ENCODE results near the gene LGI4.

LGI4 gene

DNA sequence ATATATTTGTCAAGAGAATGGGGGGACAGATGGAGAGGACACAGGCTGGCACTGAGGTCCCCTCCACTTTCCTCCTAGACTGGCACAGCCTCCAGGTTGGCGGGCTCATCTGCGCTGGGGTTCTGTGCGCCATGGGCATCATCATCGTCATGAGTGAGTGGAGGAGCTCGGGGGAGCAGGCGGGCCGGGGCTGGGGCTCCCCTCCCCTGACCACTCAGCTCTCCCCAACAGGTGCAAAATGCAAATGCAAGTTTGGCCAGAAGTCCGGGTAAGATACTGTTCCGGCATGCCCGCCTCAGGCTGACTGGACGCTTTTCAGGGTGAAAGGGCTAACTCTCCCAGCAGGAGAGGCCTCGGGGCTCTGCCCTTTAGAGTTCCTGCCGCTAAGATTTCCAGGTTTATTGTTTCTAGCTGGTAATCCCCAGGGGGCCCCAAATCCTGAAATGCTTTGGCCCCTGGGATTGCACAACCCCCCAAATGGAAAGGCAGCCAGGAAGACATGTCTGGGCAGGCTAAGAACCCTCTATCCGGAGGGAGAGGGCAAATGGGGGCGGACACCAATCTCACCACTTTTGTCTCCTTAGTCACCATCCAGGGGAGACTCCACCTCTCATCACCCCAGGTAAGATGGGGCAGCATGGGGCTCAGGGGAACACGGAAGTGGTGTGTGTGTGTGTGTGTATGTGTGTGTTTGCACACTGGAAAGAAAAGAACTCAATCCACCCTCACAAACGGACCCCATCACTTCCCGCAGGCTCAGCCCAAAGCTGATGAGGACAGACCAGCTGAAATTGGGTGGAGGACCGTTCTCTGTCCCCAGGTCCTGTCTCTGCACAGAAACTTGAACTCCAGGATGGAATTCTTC lies 11.9 kb downstream of the LGI4 start:
- DNase-seq = no peak

DNA sequence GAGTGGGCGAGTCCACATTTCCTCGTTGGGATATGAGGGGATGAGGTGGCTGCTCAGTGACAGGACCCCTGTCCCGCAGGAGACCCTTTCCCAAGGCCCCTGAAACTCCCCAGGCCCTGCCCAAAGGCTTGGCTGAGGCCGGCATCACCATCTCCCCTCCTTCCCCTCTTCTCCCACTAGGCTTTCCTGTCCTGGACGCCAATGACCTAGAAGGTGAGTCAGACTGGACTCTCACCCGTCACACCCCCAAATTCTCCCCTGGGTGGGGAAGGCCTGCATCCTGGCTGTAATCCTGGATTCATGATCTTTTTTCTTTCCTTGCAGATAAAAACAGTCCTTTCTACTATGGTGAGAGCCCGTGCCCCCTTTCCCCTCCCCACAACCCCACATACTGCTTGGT lies 14.0 kb downstream of the LGI4 start:
- no peak for DNase-seq

DNA sequence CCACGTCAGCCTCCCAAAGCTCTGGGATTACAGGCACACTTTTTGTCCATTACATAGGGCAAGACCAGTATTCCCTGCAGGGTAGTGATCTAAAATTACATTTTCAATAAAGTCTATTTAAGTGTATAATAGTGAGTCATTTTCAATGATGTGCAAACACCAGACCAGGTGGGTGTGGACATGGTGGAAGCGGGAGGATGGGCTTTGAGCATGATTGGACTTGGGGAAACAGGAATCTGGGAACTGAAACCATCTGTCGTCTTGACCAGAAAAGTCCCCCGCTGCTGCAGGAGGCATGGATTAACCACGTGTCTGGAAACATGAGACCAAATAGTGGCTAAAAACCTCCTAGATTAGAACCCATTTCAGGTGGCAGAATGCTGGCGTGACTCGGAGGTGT lies 14.4 kb downstream of the LGI4 start:
- DNase-seq = no peak

DNA sequence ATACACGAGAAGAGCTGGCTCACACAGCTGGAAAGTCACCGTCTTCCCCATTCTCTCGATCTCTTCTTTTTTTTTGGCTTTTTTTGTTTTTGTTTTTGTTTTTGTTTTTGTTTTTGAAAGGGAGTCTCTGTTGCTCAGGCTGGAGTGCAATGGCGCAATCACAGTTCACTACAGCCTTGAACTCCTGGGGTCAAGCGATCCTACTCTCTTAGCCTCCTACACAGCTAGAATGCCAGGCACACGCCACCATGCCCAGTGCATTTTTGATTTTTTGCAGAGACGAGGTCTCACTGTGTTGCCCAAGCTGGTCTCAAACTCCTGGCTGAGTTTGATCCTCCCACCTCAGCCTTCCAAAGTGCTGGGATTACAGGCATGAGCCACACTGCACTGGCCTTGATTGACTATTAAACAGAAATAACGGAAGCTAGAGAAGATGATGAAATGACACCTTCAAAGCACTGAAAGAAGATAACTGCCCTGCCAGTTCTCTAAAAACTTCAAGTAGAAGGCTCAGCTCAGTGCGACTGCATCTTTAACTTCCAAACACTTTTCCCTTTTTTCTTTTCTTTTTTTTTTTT lies 15.2 kb downstream of the LGI4 start:
- no peak for DNase-seq

DNA sequence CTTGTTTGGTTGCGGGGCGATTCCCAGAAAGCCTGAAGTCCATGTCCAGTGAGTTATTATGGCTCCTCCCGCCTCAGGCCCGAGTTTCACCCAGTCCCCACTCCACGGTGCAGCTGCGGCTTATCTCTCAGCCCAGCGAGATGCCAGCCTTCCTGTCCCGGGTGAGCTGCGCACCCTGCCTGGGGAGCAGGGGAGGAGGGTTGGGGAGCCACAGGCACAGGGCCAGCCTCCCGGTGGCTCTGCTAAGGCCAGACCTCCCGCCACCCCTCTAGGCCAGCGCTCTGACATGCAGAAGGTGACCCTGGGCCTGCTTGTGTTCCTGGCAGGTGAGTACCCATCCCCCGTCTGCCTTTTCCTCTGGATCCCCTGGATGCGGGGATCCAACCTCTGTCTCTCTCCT lies 15.8 kb downstream of the LGI4 start:
- no peak for DNase-seq

DNA sequence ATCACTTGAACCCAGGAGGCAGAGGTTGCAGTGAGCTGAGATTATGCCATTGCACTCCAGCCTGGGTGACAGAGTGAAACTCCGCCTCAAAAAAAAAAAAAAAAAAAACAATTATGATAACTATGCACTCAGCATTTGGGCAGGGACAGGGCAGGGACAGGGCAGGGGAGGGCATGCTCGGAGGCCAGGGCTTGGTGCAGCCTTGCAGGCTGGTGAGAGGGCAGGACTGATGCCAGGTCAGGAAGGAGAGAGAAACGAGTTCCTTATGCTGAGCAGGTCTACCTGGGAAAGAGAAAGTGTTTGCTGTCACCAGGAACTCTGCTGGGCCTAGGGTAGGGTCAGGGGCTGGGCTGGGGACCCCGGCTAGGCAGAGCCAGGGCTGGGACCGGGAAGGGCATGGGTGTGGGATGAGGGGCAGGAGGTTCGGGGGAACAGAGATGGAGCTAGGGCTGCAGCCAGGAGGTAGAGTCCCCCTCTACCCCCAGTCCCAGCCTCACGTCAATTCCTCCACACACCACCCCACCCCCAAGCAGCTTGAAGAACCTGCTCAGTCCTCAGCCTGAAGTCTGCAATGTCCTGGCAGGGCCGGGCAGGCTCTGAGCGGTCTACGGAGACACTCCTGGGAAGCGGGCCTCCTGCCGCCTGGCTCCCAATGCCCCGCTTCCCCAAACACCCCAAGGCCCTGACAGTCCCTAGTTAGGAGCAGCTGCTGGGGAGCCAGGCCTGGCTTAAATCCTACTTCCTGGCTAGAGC lies 16.4 kb downstream of the LGI4 start:
- DNase-seq = no peak

DNA sequence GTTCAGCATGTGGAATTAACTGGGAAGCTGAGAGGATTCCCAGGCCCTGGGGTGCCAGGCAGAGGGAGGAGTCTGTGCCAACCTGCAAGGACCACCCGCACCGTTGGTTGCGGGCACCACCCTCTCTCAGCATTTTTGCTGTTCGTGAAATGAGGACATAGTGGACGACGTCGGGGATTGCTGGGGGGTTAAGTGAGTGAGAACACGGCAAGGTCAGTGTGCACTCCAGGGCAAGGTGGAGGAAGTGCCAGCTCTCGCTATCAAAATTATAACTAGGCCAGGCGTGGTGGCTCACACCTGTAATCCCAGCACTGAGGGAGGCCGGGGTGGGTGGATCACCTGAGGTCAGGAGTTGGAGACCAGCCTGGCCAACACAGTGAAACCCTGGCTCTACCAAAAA lies 17.1 kb downstream of the LGI4 start:
- no peak for DNase-seq

DNA sequence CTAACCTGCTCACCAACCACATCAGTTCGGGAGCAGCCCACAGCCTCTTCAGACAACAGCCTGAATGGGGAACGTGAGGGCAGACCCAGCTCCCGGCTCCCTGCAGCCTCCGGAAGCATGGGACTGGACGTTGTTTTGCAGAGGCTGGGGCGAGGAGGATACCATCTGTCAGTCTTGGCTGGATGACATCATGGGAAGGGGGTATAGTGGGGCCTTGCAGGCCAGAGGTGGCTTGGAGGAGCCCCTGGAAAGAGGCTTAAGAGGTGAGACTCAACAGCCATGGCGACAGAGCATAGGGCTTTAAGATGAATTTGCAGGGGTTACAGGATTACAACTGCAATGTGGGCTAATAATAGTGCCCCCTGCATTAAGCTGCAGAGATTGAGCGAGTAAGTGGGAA lies 17.7 kb downstream of the LGI4 start:
- no peak for DNase-seq

DNA sequence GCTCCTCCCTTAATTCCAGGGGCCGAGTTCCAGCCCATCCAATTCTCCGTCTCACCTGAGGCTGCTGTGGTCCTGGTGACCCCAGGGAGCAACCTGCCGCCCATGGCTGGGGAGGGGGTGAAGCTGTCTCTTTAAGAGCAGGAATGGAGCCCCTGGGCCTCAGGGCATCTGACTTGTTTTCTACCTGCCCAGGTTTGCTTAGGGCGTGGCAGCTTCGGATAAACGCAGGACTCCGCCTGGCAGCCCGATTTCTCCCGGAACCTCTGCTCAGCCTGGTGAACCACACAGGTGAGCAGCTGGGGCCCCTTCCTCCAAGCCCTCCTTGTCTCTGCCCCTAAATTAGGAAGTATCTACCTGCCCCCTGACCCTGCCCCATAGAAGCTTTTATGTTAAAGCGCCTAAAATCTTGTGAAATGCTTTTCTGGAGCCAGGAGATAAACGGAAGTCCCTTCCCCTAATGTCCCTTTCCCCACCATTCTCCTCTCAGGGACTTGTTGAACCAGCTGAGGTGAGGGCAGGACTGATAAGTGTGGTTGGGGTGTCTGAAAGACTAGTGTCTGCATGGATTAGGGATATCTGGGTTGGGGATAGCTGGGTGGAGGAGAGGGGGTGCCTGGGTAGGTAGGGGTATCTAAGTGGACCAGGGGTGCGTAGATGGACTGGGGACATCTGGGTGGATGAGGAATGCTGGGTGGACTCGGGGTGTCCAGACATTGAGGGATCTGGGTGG lies 18.6 kb downstream of the LGI4 start:
- no peak for DNase-seq

DNA sequence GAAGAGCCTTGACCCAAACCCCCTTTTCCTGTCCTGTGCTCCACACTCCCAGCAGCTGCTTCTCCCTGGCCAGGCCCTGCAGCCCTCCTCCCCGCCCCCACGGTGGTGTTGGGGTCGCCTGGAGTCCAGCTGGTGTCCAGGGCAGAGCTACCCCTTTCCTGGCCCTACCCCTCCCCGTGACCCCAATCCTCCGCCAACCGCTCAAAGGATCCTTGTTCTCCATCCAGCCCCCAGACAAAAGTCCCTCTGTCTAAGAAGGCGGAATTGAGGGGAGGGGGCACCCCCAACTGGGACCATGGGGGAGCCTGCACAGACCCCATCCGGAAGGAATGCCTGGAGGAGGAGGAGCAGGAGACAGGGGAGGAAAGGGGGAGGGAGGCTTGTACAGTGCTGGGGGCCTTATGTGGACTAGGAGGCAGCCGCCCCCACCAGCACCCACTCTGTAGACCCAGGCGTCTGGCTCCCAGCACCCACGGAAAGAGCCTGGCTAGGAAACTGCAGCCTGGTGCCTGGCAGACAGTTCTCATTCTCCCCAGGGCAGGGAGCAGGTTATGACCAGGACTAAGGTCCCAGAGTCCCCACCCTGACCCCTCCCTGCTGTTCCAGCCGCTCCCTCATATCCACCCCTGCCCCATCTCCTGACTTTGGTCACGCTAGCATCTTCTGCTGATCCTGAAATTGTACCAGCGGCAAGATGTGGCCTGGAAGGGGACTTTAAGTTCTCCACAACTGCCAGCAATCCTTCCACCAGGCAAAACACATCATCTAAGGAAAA lies 19.5 kb downstream of the LGI4 start, which contains the start of gene FXYD3:
TSS of gene FXYD3 (plus strand) at position 647 of the 775 bp plus-strand sequence. CDS start 3,554 bp downstream, outside the sequence.
- no peak for DNase-seq

DNA sequence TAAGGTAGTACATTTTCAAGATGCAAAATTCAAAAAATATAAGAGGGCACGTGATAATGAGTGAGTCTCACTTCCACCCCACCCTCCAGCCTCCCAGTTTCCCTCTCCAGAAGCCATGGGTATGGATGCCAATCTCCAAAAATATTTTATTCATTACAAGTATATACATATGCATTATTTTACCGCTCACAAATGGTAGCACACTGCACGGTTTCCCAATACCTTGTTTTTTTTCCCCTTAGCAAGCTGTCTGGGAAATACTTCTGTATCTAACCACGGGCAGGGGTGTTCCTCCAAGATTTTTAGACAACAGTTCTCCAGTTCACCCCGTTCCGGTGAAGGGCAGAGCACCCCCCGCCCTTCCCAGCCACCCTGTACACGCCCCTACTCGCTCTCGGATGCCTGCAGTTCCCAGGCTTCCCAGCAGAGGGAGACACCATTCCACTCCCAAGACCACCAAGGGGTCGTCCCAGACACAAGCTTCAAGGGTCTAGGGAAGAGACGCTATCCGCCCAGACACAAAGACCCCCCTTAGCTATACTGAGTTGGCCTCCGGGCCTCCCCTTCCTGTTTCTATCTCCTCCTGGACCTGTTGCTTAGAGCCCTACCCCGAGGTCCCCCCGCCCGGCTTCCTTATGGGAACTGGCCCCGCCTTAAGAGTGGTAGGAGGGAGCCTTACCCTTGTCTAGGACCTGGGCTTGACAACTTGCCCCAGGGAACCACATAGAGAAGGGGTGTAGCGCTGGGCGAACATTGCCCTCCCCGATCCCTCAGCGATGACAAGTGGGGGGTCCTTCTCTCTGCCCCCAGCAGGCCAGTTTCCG lies 20.3 kb downstream of the LGI4 start:
- DNase-seq = no peak

DNA sequence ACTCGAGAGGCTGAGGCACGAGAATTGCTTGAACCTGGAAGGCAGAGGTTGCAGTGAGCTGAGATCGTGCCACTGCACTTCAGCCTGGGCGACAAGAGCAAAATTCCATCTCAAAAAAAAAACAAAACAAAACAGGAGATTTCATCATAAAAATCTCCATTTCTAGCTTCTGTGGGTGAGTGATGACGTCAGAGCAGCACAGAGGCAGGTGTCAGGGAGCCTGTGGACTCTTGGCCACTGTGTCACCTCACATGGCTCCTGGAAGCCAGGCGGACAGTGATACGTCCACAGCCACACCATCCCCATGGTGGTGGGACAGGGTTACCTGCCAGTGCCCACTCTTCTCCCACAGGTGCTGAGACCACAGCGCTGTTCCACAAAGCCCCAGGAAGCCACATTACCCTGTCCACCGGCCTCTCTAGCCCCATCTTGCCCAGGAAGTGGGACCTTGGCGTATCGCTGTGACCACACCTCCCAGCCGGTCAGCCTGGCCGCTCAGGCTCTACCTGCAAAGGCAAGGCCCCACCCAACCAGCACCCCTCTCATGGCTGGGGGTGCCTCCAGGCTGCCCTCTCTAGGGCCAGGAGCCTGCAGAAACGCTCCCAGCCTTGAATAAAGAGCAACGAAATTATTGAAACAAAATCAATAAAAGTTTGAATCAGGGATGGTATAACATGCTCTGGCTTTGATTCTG lies 21.7 kb downstream of the LGI4 start:
- DNase-seq = no peak

DNA sequence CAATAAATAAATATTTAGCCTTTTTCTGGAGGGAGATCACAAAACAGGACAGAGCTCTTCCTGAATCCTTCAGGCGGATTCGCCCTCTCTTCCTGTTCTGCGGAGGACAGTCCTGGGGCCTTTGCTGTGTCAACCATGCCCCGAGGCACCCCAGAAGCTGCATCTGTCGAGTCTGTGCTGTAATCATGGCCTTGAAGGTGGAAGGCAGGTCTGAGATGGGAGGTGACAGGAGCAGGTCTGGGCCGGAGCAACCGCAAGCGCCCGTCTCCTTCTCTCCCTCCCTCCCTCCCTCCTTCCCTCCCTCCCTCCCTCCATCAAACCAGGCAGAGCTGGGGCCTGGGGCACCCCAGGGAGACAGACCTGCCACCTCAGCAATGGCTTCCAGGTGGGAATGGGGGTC lies 23.9 kb downstream of the LGI4 start:
- no peak for DNase-seq

DNA sequence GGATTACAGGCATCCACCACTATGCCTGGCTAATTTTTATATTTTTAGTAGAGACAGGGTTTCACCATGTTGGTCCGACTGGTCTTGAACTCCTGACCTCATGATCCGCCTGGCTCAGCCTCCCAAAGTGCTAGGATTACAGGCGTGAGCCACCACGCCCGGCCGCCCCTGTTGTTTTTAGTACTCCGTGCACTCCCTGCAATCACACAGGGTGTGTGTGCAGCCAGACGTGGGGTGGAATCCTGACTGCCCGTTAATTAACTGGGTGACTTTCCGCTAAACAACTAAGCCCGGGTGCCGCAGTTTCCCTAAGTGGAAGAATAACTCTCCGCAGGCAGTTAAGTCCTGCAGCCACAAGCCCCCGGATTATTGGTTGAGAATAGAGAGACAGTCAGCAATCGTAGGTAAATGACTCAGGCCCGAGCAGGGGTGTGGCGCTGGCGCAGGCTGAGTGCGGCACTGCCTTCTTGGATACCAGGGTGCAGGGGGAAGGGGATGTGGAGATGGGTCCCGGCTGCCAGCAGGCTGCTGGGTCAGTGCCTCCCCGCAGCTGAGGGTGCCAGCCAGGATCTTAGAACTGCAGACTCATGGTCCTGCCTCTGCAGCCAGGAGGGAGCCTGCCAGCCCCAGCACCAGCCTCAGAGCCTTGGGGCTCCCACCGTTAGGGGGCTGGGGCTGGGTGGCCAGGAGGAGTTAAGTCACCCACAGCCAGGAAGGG lies 25.3 kb downstream of the LGI4 start:
- no peak for DNase-seq

DNA sequence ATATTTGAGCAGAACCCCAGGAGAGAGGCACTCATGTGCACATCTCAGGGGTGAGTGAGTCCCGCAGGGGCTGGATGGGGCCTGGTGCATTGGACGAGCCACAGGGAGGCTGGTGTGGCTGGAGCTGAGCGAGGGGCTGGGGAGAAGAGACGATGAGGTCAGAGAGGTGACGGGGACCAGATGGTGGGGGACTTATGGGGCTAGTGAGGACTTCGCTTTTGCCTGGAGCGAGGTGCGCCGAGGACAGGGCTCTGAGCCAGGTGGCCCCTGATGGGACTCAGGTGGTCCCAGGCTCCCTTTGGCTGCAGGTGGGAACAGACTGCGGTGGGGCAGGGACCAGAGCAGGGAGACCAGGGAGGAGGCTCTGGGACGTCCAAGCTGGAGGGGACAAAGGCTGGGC lies 26.1 kb downstream of the LGI4 start:
- DNase-seq = no peak

DNA sequence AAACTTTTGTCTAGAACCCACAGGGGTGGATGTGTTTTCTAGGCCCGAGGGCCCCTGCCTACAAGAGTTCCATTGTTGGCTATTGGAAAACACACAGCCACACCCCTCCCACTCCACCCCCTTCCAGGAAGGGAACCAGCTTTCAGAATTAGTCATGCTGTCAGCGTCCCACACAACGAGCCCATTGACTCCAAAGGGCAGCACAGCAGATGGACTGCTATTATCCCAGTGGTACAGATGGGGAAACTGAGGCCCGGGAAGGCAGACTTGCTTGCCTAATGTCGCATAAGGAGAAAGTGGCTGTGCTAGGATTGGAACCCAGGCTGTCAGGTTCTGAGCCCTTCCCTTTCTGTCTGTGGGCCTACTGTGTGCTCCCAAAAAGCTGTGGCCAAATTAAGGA lies 27.3 kb downstream of the LGI4 start:
- DNase-seq = no peak

DNA sequence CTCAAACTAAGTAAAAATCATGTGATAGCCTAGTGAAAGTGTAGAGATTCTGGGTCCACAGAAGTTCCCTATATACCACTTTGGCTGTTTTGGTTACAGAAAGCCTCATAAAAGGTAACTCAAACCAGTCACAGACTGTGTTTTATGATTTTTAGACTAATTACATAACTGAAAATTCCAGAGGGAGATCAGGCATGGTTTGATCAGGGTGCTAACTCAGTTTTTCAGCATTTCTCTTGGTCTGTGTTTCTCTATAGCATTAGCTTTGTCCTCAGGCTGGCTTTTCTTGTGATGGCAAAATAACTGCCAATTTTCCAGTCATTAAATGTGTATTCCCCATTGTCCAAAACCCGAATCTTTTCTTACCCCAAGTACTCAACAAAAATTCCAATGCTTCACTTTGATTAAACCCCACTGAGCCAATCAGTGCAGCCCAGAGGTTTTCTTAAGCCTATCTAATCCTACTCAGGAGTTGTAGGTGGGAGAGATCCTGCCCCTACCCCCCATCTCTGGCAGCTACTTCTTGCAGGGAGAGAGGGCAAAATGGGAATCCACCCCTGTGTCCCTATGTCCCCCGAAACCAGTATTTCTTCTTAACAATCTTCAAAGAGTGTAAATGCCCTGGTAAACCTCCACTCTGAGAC lies 27.8 kb downstream of the LGI4 start:
- no peak for DNase-seq

DNA sequence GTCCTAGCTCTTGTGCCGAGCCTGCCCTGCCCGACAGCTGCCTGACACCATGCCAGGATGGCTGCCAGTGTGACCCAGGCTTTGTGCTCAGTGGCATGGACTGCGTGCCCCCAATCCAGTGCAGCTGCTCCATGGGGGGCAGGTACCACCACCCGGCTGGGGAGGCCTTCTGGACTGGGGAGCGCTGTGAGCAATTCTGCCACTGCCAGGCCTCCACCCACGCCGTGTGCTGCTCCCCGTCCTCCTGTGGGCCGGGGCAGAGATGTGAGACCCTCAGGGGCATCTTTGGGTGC lies 28.6 kb downstream of the LGI4 start:
- no peak for DNase-seq

DNA sequence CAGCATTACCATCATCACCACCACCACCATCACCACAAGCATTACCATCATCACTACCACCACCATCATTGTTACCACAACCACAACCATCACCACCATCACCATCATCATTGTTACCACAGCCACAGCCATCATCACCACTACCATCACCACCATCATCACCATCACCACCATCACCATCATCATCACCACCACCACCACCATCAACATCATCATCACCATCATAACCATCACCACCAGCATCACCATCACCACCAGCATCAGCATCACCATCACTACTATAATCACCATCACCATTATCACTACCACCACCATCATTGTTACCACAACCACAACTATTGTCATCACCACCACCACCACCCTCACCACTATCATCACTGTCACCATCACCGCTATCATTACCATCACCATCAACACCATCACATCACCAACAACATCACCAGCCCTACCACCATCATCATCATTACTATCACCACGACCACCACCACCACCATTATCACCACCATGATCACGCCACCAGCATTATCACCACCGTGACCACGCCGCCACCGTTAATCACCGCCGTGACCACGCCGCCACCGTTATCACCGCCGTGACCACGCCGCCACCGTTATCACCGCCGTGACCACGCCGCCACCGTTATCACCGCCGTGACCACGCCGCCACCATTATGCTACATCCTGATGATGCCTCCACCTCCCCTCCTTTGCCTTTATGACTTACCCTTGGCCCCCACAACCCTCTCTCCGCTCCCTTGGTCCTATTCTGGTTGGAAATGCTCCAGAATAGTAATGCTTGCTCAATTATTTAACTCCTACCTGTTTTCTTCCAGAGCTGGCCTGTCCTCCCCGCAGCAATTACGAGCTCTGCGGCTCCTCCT lies 29.2 kb downstream of the LGI4 start:
- no peak for DNase-seq
